Glutamatergic neuron (in vitro differentiated cells): ENCODE results near the gene BCAR1. TPM values are rescaled to one million over a fixed set of nuclear protein-coding genes. Genes with fewer than 3 reads are reported as not detected.
A peak's percentile ranks its signal among the peaks of the same experiment; 100 is the strongest.

Experiments used
- DNase-seq: peaks from one replicate; pipeline ENCODE4 v3.0.0; 2022
- H3K27ac Mint-ChIP-seq: one replicate; pipeline ENCODE4 v1.8.0; 2020; ENCODE audit warnings: mild to moderate bottlenecking, mixed read lengths, inconsistent platforms; ENCODE audit not compliant: unreplicated experiment
- H3K27me3 Mint-ChIP-seq: one replicate; pipeline ENCODE4 v1.8.0; 2020; ENCODE audit warnings: mild to moderate bottlenecking, moderate library complexity, mixed read lengths, inconsistent platforms; ENCODE audit not compliant: unreplicated experiment
- H3K36me3 Mint-ChIP-seq: one replicate; pipeline ENCODE4 v1.8.0; 2020; ENCODE audit warnings: mild to moderate bottlenecking, mixed read lengths, inconsistent platforms; ENCODE audit not compliant: unreplicated experiment
- H3K4me1 Mint-ChIP-seq: one replicate; pipeline ENCODE4 v1.8.0; 2020; ENCODE audit warnings: mild to moderate bottlenecking, low read depth, mixed read lengths, inconsistent platforms; ENCODE audit not compliant: unreplicated experiment
- H3K4me3 Mint-ChIP-seq: one replicate; pipeline ENCODE4 v1.8.0; 2020; ENCODE audit warnings: mild to moderate bottlenecking, mixed read lengths, inconsistent platforms; ENCODE audit not compliant: unreplicated experiment
- H3K9me3 Mint-ChIP-seq: one replicate; pipeline ENCODE4 v1.8.0; 2020; ENCODE audit warnings: mild to moderate bottlenecking, moderate library complexity, mixed read lengths, inconsistent platforms; ENCODE audit not compliant: unreplicated experiment
- CTCF ChIP-seq: fragments of 200-600 bp; sonication (generic); IDR thresholded peaks from one replicate; pipeline ENCODE4 v1.5.0; 2021; ENCODE audit not compliant: partially characterized antibody, unreplicated experiment
- long read RNA-seq: library from polyadenylated mRNA; unstranded; transcript quantifications from one replicate; pipeline ENCODE4 v2.0.0, GENCODE V29; 2020; ENCODE audit not compliant: unreplicated experiment
- total RNA-seq: library from RNA; stranded (reverse); fragmentation: NEBNext Ultra II Directional; extraction: Animal tissue kit (Norgen Biotek cat#: 25700); gene quantifications from one replicate; pipeline ENCODE4 v1.2.1, GENCODE V29; 2021; ENCODE audit not compliant: unreplicated experiment

BCAR1 gene
- total RNA-seq = 212 TPM
- long read RNA-seq, transcript BCAR1-212 (3 exons, 2,692 nt) = minor isoform, 5 of 48 reads
- long read RNA-seq, transcript BCAR1-207 (7 exons, 3,192 nt) = major isoform, 26 of 48 reads
- long read RNA-seq, partial matches to known transcripts = 4 of 48 reads
- long read RNA-seq, other reads (novel, unspliced or antisense) = 10 of 48 reads

GRCh38 chr16:75251280-75252048 lies at the start of gene BCAR1:
Gene BCAR1, minus strand, starts transcription at chr16:75251624. Its CDS starts 142 bp downstream, at chr16:75251482.
- peak; percentile 90 for DNase-seq
- peak within 1 kb of the TSS; percentile 85 for H3K27ac Mint-ChIP-seq
- H3K4me1 Mint-ChIP-seq = peaks cover 41% of the 10 kb centered on the region
- H3K36me3 Mint-ChIP-seq = no peaks in the 10 kb centered on the region
- H3K27me3 Mint-ChIP-seq = peaks cover 22% of the 10 kb centered on the region
- no peak for TF ChIP-seq CTCF
- peaks cover 19% of the 10 kb centered on the region for H3K9me3 Mint-ChIP-seq
- H3K4me3 Mint-ChIP-seq = peak within 1 kb of the TSS; percentile 84

- Mint-ChIP-seq H3K27ac (peak overlapping the region; percentile 39), H3K27me3 (peaks cover 6% of the 10 kb centered on the region), H3K4me3 (no peak overlapping the region)
Measured at GRCh38 chr16:75298267-75298666, 46.8 kb upstream of the BCAR1 start.

GRCh38 chr16:75296606-75297005 lies 45.2 kb upstream of the BCAR1 start:
- DNase-seq = no peak
- H3K27ac Mint-ChIP-seq = no peak overlapping the region
- H3K9me3 Mint-ChIP-seq = peaks cover 7% of the 10 kb centered on the region
- H3K27me3 Mint-ChIP-seq = peaks cover 6% of the 10 kb centered on the region
- peaks cover 37% of the 10 kb centered on the region for H3K4me1 Mint-ChIP-seq
- H3K4me3 Mint-ChIP-seq = no peak overlapping the region
- no peak for TF ChIP-seq CTCF
- no peaks in the 10 kb centered on the region for H3K36me3 Mint-ChIP-seq

More at GRCh38 chr16:75298267-75298666, 46.8 kb upstream of the BCAR1 start:
- Mint-ChIP-seq H3K4me1 (peaks cover 37% of the 10 kb centered on the region), H3K9me3 (peaks cover 7% of the 10 kb centered on the region), H3K36me3 (no peaks in the 10 kb centered on the region)
- no peak for TF ChIP-seq CTCF
- DNase-seq = no peak

GRCh38 chr16:75294773-75295459 lies 43.5 kb upstream of the BCAR1 start:
- H3K4me3 Mint-ChIP-seq = no peak overlapping the region
- no peak overlapping the region for H3K27ac Mint-ChIP-seq
- no peaks in the 10 kb centered on the region for H3K36me3 Mint-ChIP-seq
- TF ChIP-seq CTCF = no peak
- H3K4me1 Mint-ChIP-seq = peaks cover 35% of the 10 kb centered on the region
- peaks cover 5% of the 10 kb centered on the region for H3K27me3 Mint-ChIP-seq
- peaks cover 5% of the 10 kb centered on the region for H3K9me3 Mint-ChIP-seq
- DNase-seq = no peak

GRCh38 chr16:75293772-75294171 lies 42.3 kb upstream of the BCAR1 start:
- Mint-ChIP-seq H3K4me1 (peaks cover 29% of the 10 kb centered on the region), H3K27me3 (peaks cover 3% of the 10 kb centered on the region), H3K36me3 (no peaks in the 10 kb centered on the region), H3K4me3 (no peak overlapping the region), H3K9me3 (peaks cover 3% of the 10 kb centered on the region), H3K27ac (peak overlapping the region; percentile 2)
- TF ChIP-seq CTCF = no peak
- no peak for DNase-seq
